Measurements from ENCODE around the gene CLEC1A.

DNA sequence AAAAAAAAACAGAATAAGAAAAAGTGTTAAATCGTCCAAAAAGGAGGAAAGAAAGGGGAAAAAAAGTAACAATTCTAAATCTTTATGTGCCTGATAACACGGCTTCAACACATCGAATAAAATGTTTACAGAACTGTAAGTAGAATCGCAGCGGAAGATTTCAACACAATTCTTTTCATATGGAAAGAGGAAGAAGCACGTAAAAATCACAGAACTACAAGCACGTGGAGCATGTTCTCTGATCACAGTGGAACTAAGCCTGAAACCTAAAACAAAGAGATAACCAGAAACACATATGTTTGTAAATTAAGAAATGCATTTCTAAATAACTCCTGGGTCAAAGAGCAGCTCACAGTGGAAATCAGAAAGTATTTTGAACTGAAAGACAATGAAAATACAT, 22.5 kb upstream of the CLEC1A start:
- TF ChIP-seq, protein P1, sequence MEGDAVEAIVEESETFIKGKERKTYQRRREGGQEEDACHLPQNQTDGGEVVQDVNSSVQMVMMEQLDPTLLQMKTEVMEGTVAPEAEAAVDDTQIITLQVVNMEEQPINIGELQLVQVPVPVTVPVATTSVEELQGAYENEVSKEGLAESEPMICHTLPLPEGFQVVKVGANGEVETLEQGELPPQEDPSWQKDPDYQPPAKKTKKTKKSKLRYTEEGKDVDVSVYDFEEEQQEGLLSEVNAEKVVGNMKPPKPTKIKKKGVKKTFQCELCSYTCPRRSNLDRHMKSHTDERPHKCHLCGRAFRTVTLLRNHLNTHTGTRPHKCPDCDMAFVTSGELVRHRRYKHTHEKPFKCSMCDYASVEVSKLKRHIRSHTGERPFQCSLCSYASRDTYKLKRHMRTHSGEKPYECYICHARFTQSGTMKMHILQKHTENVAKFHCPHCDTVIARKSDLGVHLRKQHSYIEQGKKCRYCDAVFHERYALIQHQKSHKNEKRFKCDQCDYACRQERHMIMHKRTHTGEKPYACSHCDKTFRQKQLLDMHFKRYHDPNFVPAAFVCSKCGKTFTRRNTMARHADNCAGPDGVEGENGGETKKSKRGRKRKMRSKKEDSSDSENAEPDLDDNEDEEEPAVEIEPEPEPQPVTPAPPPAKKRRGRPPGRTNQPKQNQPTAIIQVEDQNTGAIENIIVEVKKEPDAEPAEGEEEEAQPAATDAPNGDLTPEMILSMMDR (IDR thresholded peaks at IDR 0.05) = no peak
- no peak for TF ChIP-seq ZFX (IDR thresholded peaks at IDR 0.05; ENCODE audit: borderline replicate concordance)
